A549 (cell line): ENCODE results near the gene MYO15A.

Experiments used
- BHLHE40 ChIP-seq: IDR thresholded peaks from 2 replicates; pipeline ENCODE4 v1.6.1; 2012; ENCODE audit warnings: low read depth, low read length, inconsistent platforms
- EHMT2 ChIP-seq: fragments of 200-600 bp; sonication (generic); IDR thresholded peaks from 2 replicates; pipeline ENCODE4 v1.6.1; 2016; ENCODE audit warnings: antibody characterized with exemption, low read depth, mild to moderate bottlenecking, moderate library complexity
- POLR2A ChIP-seq: IDR thresholded peaks from 2 replicates; pipeline ENCODE4 v1.6.1; 2012; ENCODE audit warnings: mild to moderate bottlenecking, low read length
- ZC3H11A ChIP-seq: fragments of 450-650 bp; IDR thresholded peaks from 2 replicates; pipeline ENCODE4 v1.6.1; 2014; ENCODE audit warnings: antibody characterized with exemption, mild to moderate bottlenecking
- TF ChIP-seq, protein P1 (sequence below): fragments of 200-600 bp; sonication (generic); IDR thresholded peaks from 2 replicates; pipeline ENCODE4 v1.6.1; 2016; ENCODE audit warnings: antibody characterized with exemption, mild to moderate bottlenecking, moderate library complexity
- TF ChIP-seq, protein P2 (sequence below): fragments of >200 bp; sonication (Bioruptor Twin); formaldehyde crosslinking; IDR thresholded peaks from 3 replicates; pipeline ENCODE4 v1.5.1; 2016
- TF ChIP-seq, protein P3 (sequence below): fragments of 150-350 bp; IDR thresholded peaks from 2 replicates; pipeline ENCODE4 v1.6.1; 2014; ENCODE audit warnings: low read depth, mild to moderate bottlenecking, low read length
- TF ChIP-seq, protein P4 (sequence below): fragments of 250-450 bp; sonication (Bioruptor Pico); IDR thresholded peaks from 2 replicates; pipeline ENCODE4 v1.5.0; 2021; ENCODE audit warnings: mild to moderate bottlenecking, moderate library complexity, borderline replicate concordance

DNA sequence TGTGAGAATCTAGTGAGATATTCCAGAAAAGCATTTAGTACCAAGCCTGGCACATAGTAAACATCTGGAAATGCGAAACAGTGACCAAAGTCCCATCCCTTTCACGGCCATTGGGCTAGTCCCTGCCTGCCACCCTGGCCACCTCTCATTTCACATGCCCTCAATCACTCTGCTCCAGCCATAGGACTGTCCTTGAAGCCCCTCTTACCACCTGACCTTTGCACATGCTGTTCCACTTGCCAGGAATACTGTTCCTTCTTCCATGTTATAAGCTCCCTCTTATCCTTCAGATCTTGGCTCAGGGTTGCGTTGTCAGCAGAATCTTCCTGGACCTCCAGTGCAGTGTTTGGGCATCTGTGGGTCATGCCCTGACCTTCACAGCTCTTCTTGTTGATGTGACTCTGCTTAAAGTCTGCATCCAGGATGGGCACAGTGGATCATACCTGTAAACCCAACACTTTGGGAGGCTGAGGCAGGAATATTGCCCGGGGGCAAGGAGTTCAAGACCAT lies 2.1 kb downstream of the MYO15A start:
- TF ChIP-seq, protein P1, sequence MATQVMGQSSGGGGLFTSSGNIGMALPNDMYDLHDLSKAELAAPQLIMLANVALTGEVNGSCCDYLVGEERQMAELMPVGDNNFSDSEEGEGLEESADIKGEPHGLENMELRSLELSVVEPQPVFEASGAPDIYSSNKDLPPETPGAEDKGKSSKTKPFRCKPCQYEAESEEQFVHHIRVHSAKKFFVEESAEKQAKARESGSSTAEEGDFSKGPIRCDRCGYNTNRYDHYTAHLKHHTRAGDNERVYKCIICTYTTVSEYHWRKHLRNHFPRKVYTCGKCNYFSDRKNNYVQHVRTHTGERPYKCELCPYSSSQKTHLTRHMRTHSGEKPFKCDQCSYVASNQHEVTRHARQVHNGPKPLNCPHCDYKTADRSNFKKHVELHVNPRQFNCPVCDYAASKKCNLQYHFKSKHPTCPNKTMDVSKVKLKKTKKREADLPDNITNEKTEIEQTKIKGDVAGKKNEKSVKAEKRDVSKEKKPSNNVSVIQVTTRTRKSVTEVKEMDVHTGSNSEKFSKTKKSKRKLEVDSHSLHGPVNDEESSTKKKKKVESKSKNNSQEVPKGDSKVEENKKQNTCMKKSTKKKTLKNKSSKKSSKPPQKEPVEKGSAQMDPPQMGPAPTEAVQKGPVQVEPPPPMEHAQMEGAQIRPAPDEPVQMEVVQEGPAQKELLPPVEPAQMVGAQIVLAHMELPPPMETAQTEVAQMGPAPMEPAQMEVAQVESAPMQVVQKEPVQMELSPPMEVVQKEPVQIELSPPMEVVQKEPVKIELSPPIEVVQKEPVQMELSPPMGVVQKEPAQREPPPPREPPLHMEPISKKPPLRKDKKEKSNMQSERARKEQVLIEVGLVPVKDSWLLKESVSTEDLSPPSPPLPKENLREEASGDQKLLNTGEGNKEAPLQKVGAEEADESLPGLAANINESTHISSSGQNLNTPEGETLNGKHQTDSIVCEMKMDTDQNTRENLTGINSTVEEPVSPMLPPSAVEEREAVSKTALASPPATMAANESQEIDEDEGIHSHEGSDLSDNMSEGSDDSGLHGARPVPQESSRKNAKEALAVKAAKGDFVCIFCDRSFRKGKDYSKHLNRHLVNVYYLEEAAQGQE: no peak
- TF ChIP-seq BHLHE40: no peak
- TF ChIP-seq, protein P2, sequence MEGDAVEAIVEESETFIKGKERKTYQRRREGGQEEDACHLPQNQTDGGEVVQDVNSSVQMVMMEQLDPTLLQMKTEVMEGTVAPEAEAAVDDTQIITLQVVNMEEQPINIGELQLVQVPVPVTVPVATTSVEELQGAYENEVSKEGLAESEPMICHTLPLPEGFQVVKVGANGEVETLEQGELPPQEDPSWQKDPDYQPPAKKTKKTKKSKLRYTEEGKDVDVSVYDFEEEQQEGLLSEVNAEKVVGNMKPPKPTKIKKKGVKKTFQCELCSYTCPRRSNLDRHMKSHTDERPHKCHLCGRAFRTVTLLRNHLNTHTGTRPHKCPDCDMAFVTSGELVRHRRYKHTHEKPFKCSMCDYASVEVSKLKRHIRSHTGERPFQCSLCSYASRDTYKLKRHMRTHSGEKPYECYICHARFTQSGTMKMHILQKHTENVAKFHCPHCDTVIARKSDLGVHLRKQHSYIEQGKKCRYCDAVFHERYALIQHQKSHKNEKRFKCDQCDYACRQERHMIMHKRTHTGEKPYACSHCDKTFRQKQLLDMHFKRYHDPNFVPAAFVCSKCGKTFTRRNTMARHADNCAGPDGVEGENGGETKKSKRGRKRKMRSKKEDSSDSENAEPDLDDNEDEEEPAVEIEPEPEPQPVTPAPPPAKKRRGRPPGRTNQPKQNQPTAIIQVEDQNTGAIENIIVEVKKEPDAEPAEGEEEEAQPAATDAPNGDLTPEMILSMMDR: no peak
- no peak for TF ChIP-seq POLR2A
- TF ChIP-seq, protein P3, sequence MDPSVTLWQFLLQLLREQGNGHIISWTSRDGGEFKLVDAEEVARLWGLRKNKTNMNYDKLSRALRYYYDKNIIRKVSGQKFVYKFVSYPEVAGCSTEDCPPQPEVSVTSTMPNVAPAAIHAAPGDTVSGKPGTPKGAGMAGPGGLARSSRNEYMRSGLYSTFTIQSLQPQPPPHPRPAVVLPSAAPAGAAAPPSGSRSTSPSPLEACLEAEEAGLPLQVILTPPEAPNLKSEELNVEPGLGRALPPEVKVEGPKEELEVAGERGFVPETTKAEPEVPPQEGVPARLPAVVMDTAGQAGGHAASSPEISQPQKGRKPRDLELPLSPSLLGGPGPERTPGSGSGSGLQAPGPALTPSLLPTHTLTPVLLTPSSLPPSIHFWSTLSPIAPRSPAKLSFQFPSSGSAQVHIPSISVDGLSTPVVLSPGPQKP: no peak
- no peak for TF ChIP-seq ZC3H11A
- no peak for TF ChIP-seq EHMT2
- TF ChIP-seq, protein P4, sequence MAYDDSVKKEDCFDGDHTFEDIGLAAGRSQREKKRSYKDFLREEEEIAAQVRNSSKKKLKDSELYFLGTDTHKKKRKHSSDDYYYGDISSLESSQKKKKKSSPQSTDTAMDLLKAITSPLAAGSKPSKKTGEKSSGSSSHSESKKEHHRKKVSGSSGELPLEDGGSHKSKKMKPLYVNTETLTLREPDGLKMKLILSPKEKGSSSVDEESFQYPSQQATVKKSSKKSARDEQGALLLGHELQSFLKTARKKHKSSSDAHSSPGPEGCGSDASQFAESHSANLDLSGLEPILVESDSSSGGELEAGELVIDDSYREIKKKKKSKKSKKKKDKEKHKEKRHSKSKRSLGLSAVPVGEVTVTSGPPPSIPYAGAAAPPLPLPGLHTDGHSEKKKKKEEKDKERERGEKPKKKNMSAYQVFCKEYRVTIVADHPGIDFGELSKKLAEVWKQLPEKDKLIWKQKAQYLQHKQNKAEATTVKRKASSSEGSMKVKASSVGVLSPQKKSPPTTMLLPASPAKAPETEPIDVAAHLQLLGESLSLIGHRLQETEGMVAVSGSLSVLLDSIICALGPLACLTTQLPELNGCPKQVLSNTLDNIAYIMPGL: no peak
